Duodenal mucosa (tissue), 2 donors: ENCODE measurements around the gene CEP104.

Experiments used
- H3K27ac ChIP-seq: one replicate; pipeline ENCODE4 v1.7.0; 2013; ENCODE audit warnings: low read depth, low read length
- H3K27me3 ChIP-seq, 2 donors: one replicate each; pipeline ENCODE4 v1.7.0; 2013; ENCODE audit warnings: low read length in 2 of 2, control low read depth in 1 of 2; ENCODE audit not compliant: insufficient read depth in 2 of 2, control insufficient read depth in 1 of 2
- H3K36me3 ChIP-seq, 2 donors: one replicate each; pipeline ENCODE4 v1.7.0; 2013; ENCODE audit warnings: low read length in 2 of 2, control low read depth in 1 of 2; ENCODE audit not compliant: insufficient read depth in 2 of 2, control insufficient read depth in 1 of 2
- H3K4me1 ChIP-seq, 2 donors: one replicate each; pipeline ENCODE4 v1.7.0; 2013; ENCODE audit warnings: low read length in 2 of 2, control low read depth in 1 of 2; ENCODE audit not compliant: insufficient read depth in 2 of 2, control insufficient read depth in 1 of 2
- H3K4me3 ChIP-seq, 2 donors: one replicate each; pipeline ENCODE4 v1.7.0; 2013; ENCODE audit warnings: low read length in 2 of 2, low read depth in 1 of 2
- H3K9ac ChIP-seq, 2 donors: one replicate each; pipeline ENCODE4 v1.7.0; 2013; ENCODE audit warnings: low read length in 2 of 2, low read depth in 1 of 2
- H3K9me3 ChIP-seq, 2 donors: one replicate each; pipeline ENCODE4 v1.7.0; 2013; ENCODE audit warnings: low read length in 2 of 2, control low read depth in 1 of 2; ENCODE audit not compliant: control insufficient read depth in 1 of 2

CEP104 gene

GRCh38 chr1:3852091-3852490, 4.9 kb downstream of the CEP104 start:
- H3K4me3 ChIP-seq, result no peak overlapping the region
- peaks cover 10 to 11% of the 10 kb centered on the region in 2 donors for H3K4me1 ChIP-seq
- H3K27me3 ChIP-seq, result no peaks in the 10 kb centered on the region
- no peaks in the 10 kb centered on the region for H3K9me3 ChIP-seq
- no peak overlapping the region for H3K27ac ChIP-seq
- H3K36me3 ChIP-seq, result peaks cover 21 to 30% of the 10 kb centered on the region in 2 donors
- H3K9ac ChIP-seq, result no peak overlapping the region

- Histone ChIP-seq H3K27ac (no peak overlapping the region), H3K4me1 (peaks cover 10 to 11% of the 10 kb centered on the region in 2 donors), H3K36me3 (peaks cover 22 to 32% of the 10 kb centered on the region in 2 donors), H3K27me3 (no peaks in the 10 kb centered on the region), H3K4me3 (no peak overlapping the region), H3K9ac (no peak overlapping the region), H3K9me3 (no peaks in the 10 kb centered on the region)
Measured at GRCh38 chr1:3851292-3851691, 5.7 kb downstream of the CEP104 start.

DNA sequence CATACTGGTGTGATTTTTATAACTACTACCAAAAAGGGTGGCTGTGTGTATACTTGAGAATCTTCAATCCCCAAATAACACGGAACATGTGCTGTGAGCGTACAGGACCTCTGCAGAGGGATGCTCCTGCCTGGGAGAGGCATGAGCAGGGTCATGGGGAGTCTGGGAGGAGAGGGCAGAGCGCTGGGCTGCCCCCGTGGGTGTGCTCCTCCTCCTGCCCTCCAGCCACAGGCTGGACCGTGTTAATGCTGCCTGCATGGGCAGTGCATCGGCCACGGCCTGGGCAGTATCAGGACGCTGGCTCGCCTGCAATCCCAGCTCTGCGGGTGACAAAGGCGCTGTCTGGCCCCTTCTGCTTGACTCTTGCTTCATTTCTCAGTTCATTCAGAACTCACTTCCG, 6.2 kb downstream of the CEP104 start:
- H3K9ac ChIP-seq, result no peak overlapping the region
- H3K27ac ChIP-seq, result no peak overlapping the region
- H3K36me3 ChIP-seq, result peaks cover 22 to 32% of the 10 kb centered on the region in 2 donors
- H3K4me1 ChIP-seq, result peaks cover 7 to 8% of the 10 kb centered on the region in 2 donors
- H3K9me3 ChIP-seq, result no peaks in the 10 kb centered on the region
- no peak overlapping the region for H3K4me3 ChIP-seq
- no peaks in the 10 kb centered on the region for H3K27me3 ChIP-seq

- peaks cover 38 to 51% of the 10 kb centered on the region in 2 donors for H3K36me3 ChIP-seq
Measured at GRCh38 chr1:3847081-3847480, 9.9 kb downstream of the CEP104 start.

DNA sequence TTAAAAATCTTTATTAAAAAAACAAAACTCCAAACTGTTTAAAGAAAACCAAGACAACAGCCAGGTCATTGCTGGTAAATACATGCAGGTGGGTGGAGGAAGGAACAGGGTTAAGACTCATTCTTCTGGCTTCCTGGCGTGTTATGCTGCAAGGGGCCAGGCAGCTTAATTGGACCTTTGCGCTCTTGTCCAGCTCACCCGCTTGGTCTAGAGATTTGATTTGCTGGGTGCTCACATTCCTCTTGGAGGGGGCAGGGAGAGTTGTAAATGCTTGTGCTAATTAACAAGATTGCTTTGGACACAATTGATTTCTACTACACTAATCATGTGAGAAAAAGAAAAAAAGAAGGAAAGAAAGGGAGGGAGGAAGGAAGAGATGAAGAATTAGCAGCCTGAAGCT, 10.5 kb downstream of the CEP104 start:
- Histone ChIP-seq H3K9me3 (no peaks in the 10 kb centered on the region), H3K27me3 (no peaks in the 10 kb centered on the region), H3K27ac (no peak overlapping the region), H3K9ac (no peak overlapping the region), H3K4me3 (no peak overlapping the region), H3K4me1 (no peaks in the 10 kb centered on the region), H3K36me3 (peaks cover 35 to 50% of the 10 kb centered on the region in 2 donors)

More at GRCh38 chr1:3847081-3847480, 9.9 kb downstream of the CEP104 start:
- Histone ChIP-seq H3K27me3 (no peaks in the 10 kb centered on the region), H3K9me3 (no peaks in the 10 kb centered on the region), H3K4me1 (no peaks in the 10 kb centered on the region), H3K27ac (no peak overlapping the region), H3K9ac (no peak overlapping the region), H3K4me3 (no peak overlapping the region)

- Histone ChIP-seq H3K9ac (no peak overlapping the region), H3K36me3 (peaks cover 40 to 63% of the 10 kb centered on the region in 2 donors), H3K27me3 (no peaks in the 10 kb centered on the region), H3K27ac (no peak overlapping the region), H3K9me3 (peaks cover 0 to under 1% of the 10 kb centered on the region in 2 donors), H3K4me3 (no peak overlapping the region), H3K4me1 (no peaks in the 10 kb centered on the region)
Measured at GRCh38 chr1:3842912-3843311, 14.1 kb downstream of the CEP104 start.

GRCh38 chr1:3841491-3841890, 15.5 kb downstream of the CEP104 start:
- Histone ChIP-seq H3K4me3 (no peak overlapping the region), H3K9ac (no peak overlapping the region), H3K36me3 (peaks cover 45 to 69% of the 10 kb centered on the region in 2 donors), H3K27ac (no peak overlapping the region), H3K4me1 (no peaks in the 10 kb centered on the region), H3K27me3 (no peaks in the 10 kb centered on the region), H3K9me3 (peaks cover 0 to 8% of the 10 kb centered on the region in 2 donors)

GRCh38 chr1:3838788-3839187, 18.2 kb downstream of the CEP104 start:
- no peak overlapping the region for H3K9ac ChIP-seq
- peaks cover 47 to 76% of the 10 kb centered on the region in 2 donors for H3K36me3 ChIP-seq
- no peaks in the 10 kb centered on the region for H3K4me1 ChIP-seq
- no peaks in the 10 kb centered on the region for H3K27me3 ChIP-seq
- peaks cover 0 to 8% of the 10 kb centered on the region in 2 donors for H3K9me3 ChIP-seq
- no peak overlapping the region for H3K4me3 ChIP-seq
- no peak overlapping the region for H3K27ac ChIP-seq

DNA sequence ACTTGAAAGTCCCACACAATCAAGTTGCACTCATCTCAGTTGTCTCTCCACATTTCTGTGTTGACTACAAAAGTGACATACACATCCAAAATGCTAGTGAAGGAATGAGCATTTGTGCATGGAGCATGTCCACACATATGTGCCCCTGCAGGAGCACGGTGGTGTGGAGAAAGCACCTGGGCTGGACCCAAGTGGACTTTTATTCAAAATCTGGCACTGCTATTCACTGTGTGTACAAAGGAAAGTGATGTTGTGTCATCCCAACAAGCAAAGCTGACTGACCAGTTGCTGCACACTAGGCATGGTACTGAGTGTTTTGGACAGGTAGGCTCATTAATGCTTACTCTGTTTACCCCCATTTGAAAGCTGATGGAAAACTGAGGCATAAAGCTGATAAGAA, 19.3 kb downstream of the CEP104 start:
- Histone ChIP-seq H3K9ac (no peak overlapping the region), H3K27me3 (no peaks in the 10 kb centered on the region), H3K27ac (no peak overlapping the region), H3K4me3 (no peak overlapping the region), H3K9me3 (peaks cover 0 to 8% of the 10 kb centered on the region in 2 donors), H3K36me3 (peaks cover 46 to 72% of the 10 kb centered on the region in 2 donors), H3K4me1 (no peaks in the 10 kb centered on the region)

- no peaks in the 10 kb centered on the region for H3K4me1 ChIP-seq
- H3K36me3 ChIP-seq, result peaks cover 47 to 72% of the 10 kb centered on the region in 2 donors
- H3K27ac ChIP-seq, result no peak overlapping the region
- H3K9me3 ChIP-seq, result peaks cover 0 to 8% of the 10 kb centered on the region in 2 donors
- no peak overlapping the region for H3K9ac ChIP-seq
- no peaks in the 10 kb centered on the region for H3K27me3 ChIP-seq
- H3K4me3 ChIP-seq, result no peak overlapping the region
Measured at GRCh38 chr1:3837200-3837599, 19.8 kb downstream of the CEP104 start.

GRCh38 chr1:3836421-3836820, 20.6 kb downstream of the CEP104 start:
- peaks cover 52 to 73% of the 10 kb centered on the region in 2 donors for H3K36me3 ChIP-seq
- no peaks in the 10 kb centered on the region for H3K27me3 ChIP-seq
- no peak overlapping the region for H3K9ac ChIP-seq
- no peak overlapping the region for H3K27ac ChIP-seq
- H3K4me1 ChIP-seq, result no peaks in the 10 kb centered on the region
- no peak overlapping the region for H3K4me3 ChIP-seq
- peaks cover 0 to 8% of the 10 kb centered on the region in 2 donors for H3K9me3 ChIP-seq
